WTC11 (cell line): ENCODE results near the gene VWC2. TPM values are rescaled to one million over a fixed set of nuclear protein-coding genes. Genes with fewer than 3 reads are reported as not detected.
A peak's percentile ranks its signal among the peaks of the same experiment; 100 is the strongest.

Experiments
- ATAC-seq: fragments of 200-7000 bp; cut with Tn5 transposase; 2 replicates; pipeline ENCODE4 v1.10.0; 2021; ENCODE audit warnings: mild to moderate bottlenecking, moderate library complexity
- CTCF ChIA-PET: fragments of 300-600 bp; sonication (Branson Sonifier 250); formaldehyde crosslinking; loops from one replicate; lab custom pipeline; 2021; ENCODE audit warnings: antibody characterized with exemption; lab: Charles Lee
- POLR2A ChIA-PET: fragments of 350-600 bp; sonication (Branson Sonifier 250); formaldehyde crosslinking; loops from one replicate; lab custom pipeline; 2021; ENCODE audit warnings: antibody characterized with exemption; lab: Charles Lee
- DNase-seq: peaks from one replicate; pipeline ENCODE4 v3.0.0; 2021; ENCODE audit warnings: low spot score
- H3K27ac Mint-ChIP-seq: 2 replicates; pipeline ENCODE4 v1.8.0; 2021; ENCODE audit warnings: mixed read lengths
- H3K27me3 Mint-ChIP-seq: 2 replicates; pipeline ENCODE4 v1.8.0; 2021; ENCODE audit warnings: low read depth, mild to moderate bottlenecking, moderate library complexity, mixed read lengths
- H3K36me3 Mint-ChIP-seq: 2 replicates; pipeline ENCODE4 v1.8.0; 2021; ENCODE audit warnings: mixed read lengths
- H3K4me1 Mint-ChIP-seq: 2 replicates; pipeline ENCODE4 v1.8.0; 2022; ENCODE audit warnings: mixed read lengths
- H3K4me3 Mint-ChIP-seq: 2 replicates; pipeline ENCODE4 v1.8.0; 2021; ENCODE audit warnings: mild to moderate bottlenecking, moderate library complexity, mixed read lengths
- H3K9me3 Mint-ChIP-seq: 2 replicates; pipeline ENCODE4 v1.8.0; 2021; ENCODE audit warnings: mixed read lengths
- CDX4 ChIP-seq: fragments of 250-450 bp; sonication (Bioruptor Pico); IDR thresholded peaks from 2 replicates; pipeline ENCODE4 v1.9.0; 2021; ENCODE audit warnings: moderate library complexity, mild to moderate bottlenecking, inconsistent platforms, borderline replicate concordance
- FOXK1 ChIP-seq: sonication (generic); formaldehyde crosslinking; IDR thresholded peaks from 2 replicates; pipeline ENCODE4 v1.8.0; 2022; ENCODE audit warnings: mild to moderate bottlenecking, moderate library complexity, missing genetic modification reagents
- FOXP1 ChIP-seq: sonication (generic); formaldehyde crosslinking; IDR thresholded peaks from 2 replicates; pipeline ENCODE4 v1.8.0; 2022; ENCODE audit warnings: missing genetic modification reagents, mild to moderate bottlenecking, moderate library complexity, borderline replicate concordance
- GABPB1 ChIP-seq: sonication (generic); formaldehyde crosslinking; IDR thresholded peaks from 2 replicates; pipeline ENCODE4 v1.8.1; 2023; ENCODE audit warnings: mild to moderate bottlenecking, missing genetic modification reagents
- MAX ChIP-seq: sonication (generic); formaldehyde crosslinking; IDR thresholded peaks from 2 replicates; pipeline ENCODE4 v1.8.0; 2022; ENCODE audit warnings: mild to moderate bottlenecking, missing genetic modification reagents
- MLX ChIP-seq: sonication (generic); formaldehyde crosslinking; IDR thresholded peaks from 2 replicates; pipeline ENCODE4 v1.8.1; 2023; ENCODE audit warnings: mild to moderate bottlenecking, missing genetic modification reagents, moderate library complexity
- NFE2L1 ChIP-seq: sonication (generic); formaldehyde crosslinking; IDR thresholded peaks from 2 replicates; pipeline ENCODE4 v1.8.1; 2023; ENCODE audit warnings: missing genetic modification reagents
- NR3C1 ChIP-seq: sonication (generic); formaldehyde crosslinking; conservative IDR thresholded peaks from 2 replicates; pipeline ENCODE4 v1.8.1; 2023; ENCODE audit warnings: low read depth, mild to moderate bottlenecking, missing genetic modification reagents
- SP1 ChIP-seq: sonication (generic); formaldehyde crosslinking; conservative IDR thresholded peaks from 2 replicates; pipeline ENCODE4 v1.8.1; 2022; ENCODE audit warnings: missing genetic modification reagents
- USF1 ChIP-seq: sonication (generic); formaldehyde crosslinking; IDR thresholded peaks from 2 replicates; pipeline ENCODE4 v1.8.0; 2022; ENCODE audit warnings: mild to moderate bottlenecking, missing genetic modification reagents
- ZBTB43 ChIP-seq: sonication (generic); formaldehyde crosslinking; IDR thresholded peaks from 2 replicates; pipeline ENCODE4 v1.8.1; 2023; ENCODE audit warnings: mild to moderate bottlenecking, missing genetic modification reagents
- total RNA-seq: library from RNA; stranded (reverse); gene quantifications from 3 replicates; pipeline ENCODE4 v1.2.3, GENCODE V29; 2021
- TF ChIP-seq, protein P1 (sequence below): sonication (generic); formaldehyde crosslinking; IDR thresholded peaks from 2 replicates; pipeline ENCODE4 v1.8.1; 2023; ENCODE audit warnings: mild to moderate bottlenecking, missing genetic modification reagents

VWC2 gene
- total RNA-seq, 1 experiment from 2014 or later, result 0.79 TPM

DNA sequence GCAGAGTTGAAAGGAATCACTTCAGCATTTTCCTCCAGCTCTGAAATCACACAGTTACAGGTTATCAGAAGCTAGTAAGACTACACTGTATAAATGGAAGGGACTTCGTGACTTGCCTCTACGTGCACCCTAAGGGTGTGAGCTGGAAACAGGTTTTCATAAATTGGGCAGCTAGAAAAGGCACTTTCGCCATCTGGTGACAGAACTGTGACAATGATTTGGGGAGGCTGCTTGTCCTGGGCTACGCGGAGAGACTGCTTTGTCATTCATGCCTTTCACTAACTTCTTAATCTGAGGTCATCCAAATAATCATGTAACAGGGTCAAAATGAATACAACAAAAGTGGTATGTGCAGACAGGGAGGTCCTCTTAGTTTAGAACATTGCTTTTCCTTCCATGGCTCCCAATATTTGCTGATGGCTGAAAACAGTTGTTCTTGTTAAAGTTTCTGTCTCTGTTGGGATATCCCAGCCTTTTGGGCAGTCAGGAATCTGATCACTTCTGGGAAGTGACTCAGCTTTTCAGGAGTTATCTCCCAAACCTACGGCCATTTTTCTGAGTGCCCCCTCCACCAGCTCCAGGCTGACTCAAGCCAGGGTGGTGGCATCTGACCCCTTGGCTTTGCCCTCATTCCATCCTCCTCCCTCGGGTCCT, 17.8 kb downstream of the VWC2 start:
- DNase-seq (peak; percentile 48), ATAC-seq (peak; percentile 83)
- Mint-ChIP-seq H3K27me3 (peaks cover 4% of the 10 kb centered on the region; the same call in 1 of the 2 replicates), H3K4me3 (no peak overlapping the region), H3K36me3 (peaks cover 7% of the 10 kb centered on the region; the same call in 1 of the 2 replicates), H3K27ac (peak overlapping the region; percentile 9; the same call in 1 of the 2 replicates), H3K9me3 (peaks cover 24% of the 10 kb centered on the region), H3K4me1 (peaks cover 22% of the 10 kb centered on the region)
- TF ChIP-seq MAX (CRISPR knock-in tag) (0 out of 2 replicates have a peak, but pooled peaks have one; percentile 31), NFE2L1 (CRISPR knock-in tag) (peak; percentile 59; the same call in 1 of the 2 replicates), FOXK1 (CRISPR knock-in tag) (no peak), USF1 (no peak), SP1 (CRISPR knock-in tag) (0 out of 2 replicates have a peak, but pooled peaks have one; percentile 21)
- ChIA-PET POLR2A (no interaction called here), CTCF (interaction anchor here (0.9 to 3.6 kb wide), 10 partner anchors 15 to 916 kb away, joined by 3 to 39 read pairs (median 5); no protein-coding TSS in a partner anchor)

DNA sequence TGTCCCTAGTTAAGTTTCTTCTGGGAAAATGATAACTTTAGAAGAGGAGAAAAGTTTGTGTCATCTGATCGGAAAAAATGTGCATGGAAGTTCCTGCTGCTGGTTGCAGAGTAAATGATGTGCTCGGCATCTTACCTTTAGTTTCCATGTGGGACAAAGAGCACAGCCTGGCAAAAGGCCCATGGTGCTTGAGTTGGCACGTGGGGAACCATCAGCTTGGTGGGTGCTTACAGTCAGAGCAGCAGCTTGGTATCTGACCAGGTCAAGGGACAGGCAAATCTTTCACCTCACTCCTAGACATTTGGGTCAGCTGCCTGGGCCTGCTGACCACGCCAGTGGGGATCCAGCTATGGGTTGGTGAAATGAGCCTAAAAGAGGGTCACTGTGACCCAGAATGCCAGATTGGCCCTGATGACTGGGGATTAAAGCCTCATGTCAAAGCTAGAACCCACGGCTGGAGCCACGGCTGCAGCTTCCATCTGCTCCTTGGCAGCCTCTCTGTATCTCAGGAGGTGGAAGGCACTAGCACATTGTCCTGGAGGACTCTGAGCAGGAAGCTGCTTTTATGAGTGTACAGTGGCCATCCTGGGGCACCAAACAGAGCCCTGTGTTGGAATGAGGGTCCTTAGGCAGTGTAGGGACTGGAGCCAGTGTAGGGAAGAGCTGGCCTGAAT, 24.7 kb downstream of the VWC2 start:
- TF ChIP-seq GABPB1, result no peak
- no peak for TF ChIP-seq CDX4 (CRISPR knock-in tag)
- TF ChIP-seq ZBTB43 (CRISPR knock-in tag), result no peak
- TF ChIP-seq FOXP1, result no peak
- TF ChIP-seq, protein P1, sequence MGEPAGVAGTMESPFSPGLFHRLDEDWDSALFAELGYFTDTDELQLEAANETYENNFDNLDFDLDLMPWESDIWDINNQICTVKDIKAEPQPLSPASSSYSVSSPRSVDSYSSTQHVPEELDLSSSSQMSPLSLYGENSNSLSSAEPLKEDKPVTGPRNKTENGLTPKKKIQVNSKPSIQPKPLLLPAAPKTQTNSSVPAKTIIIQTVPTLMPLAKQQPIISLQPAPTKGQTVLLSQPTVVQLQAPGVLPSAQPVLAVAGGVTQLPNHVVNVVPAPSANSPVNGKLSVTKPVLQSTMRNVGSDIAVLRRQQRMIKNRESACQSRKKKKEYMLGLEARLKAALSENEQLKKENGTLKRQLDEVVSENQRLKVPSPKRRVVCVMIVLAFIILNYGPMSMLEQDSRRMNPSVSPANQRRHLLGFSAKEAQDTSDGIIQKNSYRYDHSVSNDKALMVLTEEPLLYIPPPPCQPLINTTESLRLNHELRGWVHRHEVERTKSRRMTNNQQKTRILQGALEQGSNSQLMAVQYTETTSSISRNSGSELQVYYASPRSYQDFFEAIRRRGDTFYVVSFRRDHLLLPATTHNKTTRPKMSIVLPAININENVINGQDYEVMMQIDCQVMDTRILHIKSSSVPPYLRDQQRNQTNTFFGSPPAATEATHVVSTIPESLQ (CRISPR knock-in tag), result no peak
- Mint-ChIP-seq H3K9me3 (0 out of 2 replicates have a peak, but pooled peaks cover 10% of the 10 kb centered on the region), H3K4me3 (no peak overlapping the region), H3K36me3 (peaks cover 5% of the 10 kb centered on the region; the same call in 1 of the 2 replicates), H3K27ac (no peak overlapping the region), H3K27me3 (no peaks in the 10 kb centered on the region), H3K4me1 (no peaks in the 10 kb centered on the region)
- ChIA-PET CTCF (no interaction called here), POLR2A (interaction anchor here (0.6 kb wide), 1 partner anchor 281 kb away, joined by 5 read pairs; no protein-coding TSS in a partner anchor)
- DNase-seq (no peak), ATAC-seq (no peak)

GRCh38 chr7:49800031-49800430, 26.6 kb downstream of the VWC2 start:
- no peak overlapping the region for H3K27ac Mint-ChIP-seq
- H3K9me3 Mint-ChIP-seq, result 0 out of 2 replicates have a peak, but pooled peaks cover 4% of the 10 kb centered on the region
- peaks cover 10% of the 10 kb centered on the region; the same call in 1 of the 2 replicates for H3K36me3 Mint-ChIP-seq
- DNase-seq, result no peak
- POLR2A ChIA-PET, result no interaction called here
- TF ChIP-seq MLX (CRISPR knock-in tag) (no peak), NR3C1 (no peak), GABPB1 (no peak)
- H3K4me3 Mint-ChIP-seq, result no peak overlapping the region
- H3K4me1 Mint-ChIP-seq, result no peaks in the 10 kb centered on the region
- no peak for ATAC-seq
- CTCF ChIA-PET, result no interaction called here
- H3K27me3 Mint-ChIP-seq, result no peaks in the 10 kb centered on the region
